Pancreas (tissue), 10 donors: ENCODE data around the gene HLA-DOA. TPM values are rescaled to one million over a fixed set of nuclear protein-coding genes. Genes with fewer than 3 reads are reported as not detected.

ENCODE experiments used
- ATAC-seq, 4 donors: fragments of 200-7000 bp; cut with Tn5 transposase; one replicate each; pipeline versions ENCODE4 v1.8.0 to v1.9.1; 2020; ENCODE audit warnings: mild to moderate bottlenecking in 4 of 4, moderate library complexity in 4 of 4
- DNase-seq, 6 donors: peaks; one replicate each; pipeline ENCODE4 v3.0.0-alpha.2; 2020
- FAIRE-seq: peaks from 2 replicates; lab custom pipeline; 2012; peaks lifted over from hg19 to GRCh38; lab: Jason Lieb, UNC
- H3K27ac ChIP-seq, 4 donors: fragments of 200-600 bp; sonication (generic); 1 replicate in 3 of 4; 2 replicates in 1 of 4; pipeline versions ENCODE4 v1.5.0 to v1.8.0; 2020
- H3K27me3 ChIP-seq, 4 donors: fragments of 200-600 bp; one replicate each; pipeline ENCODE4 v1.8.0; 2021
- H3K36me3 ChIP-seq, 3 donors: fragments of 200-600 bp; sonication (generic) in 1 of 3; one replicate each; pipeline versions ENCODE4 v1.5.0 to v1.8.0; 2020 to 2021
- H3K4me1 ChIP-seq, 3 donors: fragments of 200-600 bp; one replicate each; pipeline ENCODE4 v1.8.0; 2021
- H3K4me3 ChIP-seq, 4 donors: fragments of 200-600 bp; sonication (generic) in 2 of 4; one replicate each; pipeline versions ENCODE4 v1.5.0 to v1.8.0; 2020 to 2021
- H3K9me3 ChIP-seq, 4 donors: fragments of 200-600 bp; one replicate each; pipeline ENCODE4 v1.8.0; 2021
- CTCF ChIP-seq, 4 donors: fragments of 200-600 bp; sonication (generic) in 3 of 4; IDR thresholded peaks; one replicate each; pipeline versions ENCODE4 v1.5.0 to v1.8.0; 2021; ENCODE audit warnings: antibody characterized with exemption in 4 of 4
- WGBS, 2 donors: extraction: QIAGEN DNeasy Blood & Tissue Kit; methylation state at CpG; one replicate each; pipeline ENCODE4 v1.1.7; 2013; 5-methylcytosine and 5-hydroxymethylcytosine counted together
- intact Hi-C, 3 donors: fragments of 100-400 bp; cut with DNase I; formaldehyde crosslinking; loops; one replicate each; pipeline versions ENCODE4 v1.11.1 to v1.14.2; 2022
- polyA plus RNA-seq, 2 donors: library from polyadenylated mRNA; stranded (reverse); fragments of 200-250 nt; gene quantifications; one replicate each; pipeline ENCODE4 v1.2.3, GENCODE V29; 2013
- total RNA-seq, 6 donors: library from RNA; stranded (reverse); fragmentation: NEBNext Ultra II Directional in 4 of 6; extraction: Animal tissue kit (Norgen Biotek cat#: 25700) in 4 of 6; gene quantifications; one replicate each; pipeline versions ENCODE4 v1.2.1 to v1.2.4, GENCODE V29; 2021 to 2023
- donor health status: healthy with polysubstance abuse.
- donor health status: DM: no; HTN: no; CAD: no; lungs with moderate emphysema.
- donor health status: DM: no; HTN: no; CAD: no.
- donor health status: control.
- donor health status: control.
- donor health status: Bipolar disorder and iron deficiency.
- donor health status: DM: yes; HTN: yes; CAD: no.
- donor health status: DM: no; HTN: no; CAD: no.
- donor health status: DM: no; HTN: no; CAD: no.
- donor health status: DM: yes; HTN: yes; CAD: no.

The HLA-DOA gene
- total and polyA plus RNA-seq, 8 donors = 0.38 to 16.5 (median 1.1) TPM

GRCh38 chr6:33050014-33050810, 40.8 kb upstream of the HLA-DOA start:
- WGBS, 2 donors = 64% methylated on average over 6 of the region's 6 CpGs
- no peak overlapping the region for H3K27ac ChIP-seq
- DNase-seq (no peak), FAIRE-seq (no peak), ATAC-seq (peak in 1 of 4 donors; percentile 46)
- H3K27me3 ChIP-seq = no peaks in the 10 kb centered on the region
- H3K4me3 ChIP-seq = no peak overlapping the region
- no peaks in the 10 kb centered on the region for H3K9me3 ChIP-seq
- TF ChIP-seq CTCF (IDR thresholded peaks at IDR 0.05) = no peak
- H3K4me1 ChIP-seq = no peaks in the 10 kb centered on the region
- intact Hi-C loops = no loop called here
- H3K36me3 ChIP-seq = no peaks in the 10 kb centered on the region

GRCh38 chr6:33049323-33050013, 40.1 kb upstream of the HLA-DOA start:
- no peaks in the 10 kb centered on the region for H3K4me1 ChIP-seq
- no peak for TF ChIP-seq CTCF (IDR thresholded peaks at IDR 0.05)
- no peaks in the 10 kb centered on the region for H3K27me3 ChIP-seq
- no peak overlapping the region for H3K4me3 ChIP-seq
- WGBS, 2 donors = 60 to 64% methylated on average over 9 of the region's 9 CpGs
- no peaks in the 10 kb centered on the region for H3K9me3 ChIP-seq
- H3K36me3 ChIP-seq = no peaks in the 10 kb centered on the region
- H3K27ac ChIP-seq = no peak overlapping the region
- no peak for FAIRE-seq
- ATAC-seq = no peak
- DNase-seq = no peak
- intact Hi-C loops = no loop called here

GRCh38 chr6:33040157-33040556, 30.8 kb upstream of the HLA-DOA start:
- intact Hi-C loops = no loop called here
- Histone ChIP-seq H3K36me3 (no peaks in the 10 kb centered on the region), H3K27me3 (no peaks in the 10 kb centered on the region), H3K4me3 (no peak overlapping the region), H3K4me1 (no peaks in the 10 kb centered on the region), H3K27ac (no peak overlapping the region), H3K9me3 (no peaks in the 10 kb centered on the region)
- ATAC-seq = no peak
- FAIRE-seq = no peak
- no peak for DNase-seq
- 98 to 100% methylated on average over 2 of the region's 2 CpGs for WGBS, 2 donors
- no peak for TF ChIP-seq CTCF (IDR thresholded peaks at IDR 0.05)

GRCh38 chr6:33036535-33036934, 27.1 kb upstream of the HLA-DOA start:
- no peak for FAIRE-seq

More at GRCh38 chr6:33036535-33036934, 27.1 kb upstream of the HLA-DOA start:
- no peak for TF ChIP-seq CTCF (IDR thresholded peaks at IDR 0.05)
- Histone ChIP-seq H3K4me1 (no peaks in the 10 kb centered on the region), H3K36me3 (no peaks in the 10 kb centered on the region), H3K9me3 (no peaks in the 10 kb centered on the region), H3K27me3 (no peaks in the 10 kb centered on the region), H3K27ac (no peak overlapping the region), H3K4me3 (no peak overlapping the region)
- intact Hi-C loops = no loop called here
- WGBS, 2 donors = 40 to 41% methylated on average over 1 of the region's 1 CpG
- DNase-seq = no peak
- no peak for ATAC-seq
